ENCODE results near the gene MAP3K5.

DNA sequence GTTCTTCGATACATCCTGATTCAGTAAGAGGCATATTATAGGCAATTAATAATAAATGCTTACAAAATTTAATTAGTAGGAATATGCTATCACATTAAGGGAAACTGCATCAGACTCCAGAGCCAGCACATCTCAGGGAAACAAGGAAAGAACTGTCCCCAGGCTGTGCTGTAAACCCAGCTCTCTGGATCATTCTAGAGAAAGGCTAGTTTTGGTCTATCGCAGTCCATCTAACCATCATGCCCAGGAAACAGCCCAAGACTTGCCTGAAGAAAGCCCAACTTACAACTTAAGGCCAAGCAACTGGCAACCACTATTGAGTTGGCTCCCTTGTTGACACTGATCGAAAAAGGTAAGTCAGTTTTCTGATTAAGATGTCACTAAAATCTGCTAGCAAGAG lies 11.3 kb downstream of the MAP3K5 start:
- TF ChIP-seq, protein P1, sequence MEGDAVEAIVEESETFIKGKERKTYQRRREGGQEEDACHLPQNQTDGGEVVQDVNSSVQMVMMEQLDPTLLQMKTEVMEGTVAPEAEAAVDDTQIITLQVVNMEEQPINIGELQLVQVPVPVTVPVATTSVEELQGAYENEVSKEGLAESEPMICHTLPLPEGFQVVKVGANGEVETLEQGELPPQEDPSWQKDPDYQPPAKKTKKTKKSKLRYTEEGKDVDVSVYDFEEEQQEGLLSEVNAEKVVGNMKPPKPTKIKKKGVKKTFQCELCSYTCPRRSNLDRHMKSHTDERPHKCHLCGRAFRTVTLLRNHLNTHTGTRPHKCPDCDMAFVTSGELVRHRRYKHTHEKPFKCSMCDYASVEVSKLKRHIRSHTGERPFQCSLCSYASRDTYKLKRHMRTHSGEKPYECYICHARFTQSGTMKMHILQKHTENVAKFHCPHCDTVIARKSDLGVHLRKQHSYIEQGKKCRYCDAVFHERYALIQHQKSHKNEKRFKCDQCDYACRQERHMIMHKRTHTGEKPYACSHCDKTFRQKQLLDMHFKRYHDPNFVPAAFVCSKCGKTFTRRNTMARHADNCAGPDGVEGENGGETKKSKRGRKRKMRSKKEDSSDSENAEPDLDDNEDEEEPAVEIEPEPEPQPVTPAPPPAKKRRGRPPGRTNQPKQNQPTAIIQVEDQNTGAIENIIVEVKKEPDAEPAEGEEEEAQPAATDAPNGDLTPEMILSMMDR (IDR thresholded peaks at IDR 0.05): no peak
- TF ChIP-seq POLR2A (IDR thresholded peaks at IDR 0.05) (no peak), POLR2AphosphoS5 (IDR thresholded peaks at IDR 0.05; ENCODE audit: insufficient read depth in 1 of 2, low read depth in 1 of 2) (no peak)

Data from vagina (tissue), 2 donors.